NCI-H1436 treated with DMSO at 0.1 percent for 48 hours (cell line): Measurements from ENCODE around the gene ATP9B.

Experiments used
- DNase-seq: peaks from one replicate; lab custom pipeline; 2025; lab: John Stamatoyannopoulos, UW

The ATP9B gene

DNA sequence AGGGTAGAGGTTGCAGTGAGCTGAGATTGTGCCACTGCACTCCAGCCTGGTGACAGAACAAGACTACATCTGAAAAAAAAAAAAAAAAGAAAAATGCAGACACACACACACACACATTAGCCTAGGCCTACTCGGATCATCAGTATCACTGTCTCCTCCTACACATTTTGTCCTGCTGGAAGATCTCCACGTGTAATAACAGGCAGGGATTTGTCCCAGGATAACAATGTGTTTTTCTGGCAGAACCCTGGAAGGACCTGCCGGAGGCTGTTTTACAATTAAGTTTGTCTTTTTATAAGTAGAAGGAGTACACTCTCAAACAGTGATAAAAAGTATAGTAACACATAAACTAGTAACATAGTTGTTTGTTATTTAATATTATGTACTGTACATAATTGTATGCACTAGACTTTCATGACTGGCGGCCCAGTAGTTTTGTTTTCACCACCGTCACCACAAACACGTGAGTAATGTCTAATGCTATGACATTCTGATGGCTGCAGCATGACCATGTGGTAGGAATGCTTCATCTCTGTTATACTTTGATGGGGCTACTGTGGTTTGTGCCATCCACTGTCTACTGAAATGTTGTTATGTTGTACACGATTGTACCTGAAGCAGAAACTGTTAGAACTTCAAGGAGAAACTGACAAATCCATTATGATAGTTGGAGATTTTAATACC is 130.6 kb downstream of the ATP9B start:
- no peak for DNase-seq

DNA sequence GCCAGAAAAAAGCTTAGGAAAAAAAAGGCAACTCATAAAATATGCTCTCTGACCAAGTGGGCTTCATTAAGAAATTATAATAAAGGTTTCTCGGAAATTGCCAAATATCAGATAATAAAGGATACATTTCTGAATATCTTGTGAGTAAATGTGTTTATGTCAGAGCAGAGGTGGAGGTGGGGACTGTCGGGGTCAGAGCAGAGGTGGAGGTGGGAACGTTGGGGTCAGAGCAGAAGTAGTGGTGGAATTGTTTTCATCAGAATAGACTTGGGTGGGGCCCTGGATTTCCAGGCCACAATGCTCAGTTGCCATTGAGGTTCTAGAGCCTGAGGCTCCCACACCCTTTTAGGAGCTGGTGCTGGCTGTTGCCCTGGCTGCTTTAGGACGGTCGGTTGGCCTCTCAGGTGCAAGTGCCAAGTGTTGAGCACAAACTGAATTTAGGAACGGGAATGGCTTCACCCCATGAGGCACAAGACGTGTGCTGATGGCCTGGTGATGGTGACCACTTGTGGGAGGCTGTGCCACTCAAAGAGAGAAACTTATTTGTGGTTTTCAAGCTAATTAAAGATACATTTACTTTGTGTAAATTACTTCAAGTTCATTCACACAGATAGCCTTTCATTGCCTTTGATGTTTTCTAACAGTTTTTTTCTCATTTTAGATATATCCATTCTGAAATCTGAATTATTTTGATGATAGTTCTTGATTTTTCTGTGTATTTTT is 131.5 kb downstream of the ATP9B start:
- no peak for DNase-seq

DNA sequence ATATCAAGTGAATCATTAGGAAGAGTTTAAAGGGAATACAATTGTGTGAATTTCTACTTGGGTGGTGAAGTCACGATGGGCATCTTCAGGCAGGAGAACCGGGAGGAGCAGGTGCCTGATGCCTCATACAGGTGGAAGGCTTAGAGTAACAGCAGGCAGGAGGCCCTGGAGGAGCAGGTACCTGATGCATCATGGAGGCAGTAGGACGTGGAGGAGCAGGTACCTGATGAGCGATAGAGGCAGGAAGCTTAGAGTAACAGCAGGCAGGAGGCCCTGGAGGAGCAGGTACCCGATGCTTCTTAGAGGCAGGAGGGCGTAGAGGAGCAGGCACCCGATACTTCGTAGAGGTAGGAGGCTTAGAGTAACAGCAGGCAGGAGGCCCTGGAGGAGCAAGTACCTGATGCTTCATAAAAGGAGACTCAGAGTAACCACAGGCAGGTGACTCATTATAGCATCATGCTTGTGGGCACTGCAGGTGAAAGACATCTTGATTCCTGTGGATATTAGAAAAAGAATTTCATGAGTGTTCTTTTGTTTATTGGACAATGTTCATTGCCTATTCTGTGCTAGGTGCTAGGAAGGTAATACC is 133.9 kb downstream of the ATP9B start:
- no peak for DNase-seq

DNA sequence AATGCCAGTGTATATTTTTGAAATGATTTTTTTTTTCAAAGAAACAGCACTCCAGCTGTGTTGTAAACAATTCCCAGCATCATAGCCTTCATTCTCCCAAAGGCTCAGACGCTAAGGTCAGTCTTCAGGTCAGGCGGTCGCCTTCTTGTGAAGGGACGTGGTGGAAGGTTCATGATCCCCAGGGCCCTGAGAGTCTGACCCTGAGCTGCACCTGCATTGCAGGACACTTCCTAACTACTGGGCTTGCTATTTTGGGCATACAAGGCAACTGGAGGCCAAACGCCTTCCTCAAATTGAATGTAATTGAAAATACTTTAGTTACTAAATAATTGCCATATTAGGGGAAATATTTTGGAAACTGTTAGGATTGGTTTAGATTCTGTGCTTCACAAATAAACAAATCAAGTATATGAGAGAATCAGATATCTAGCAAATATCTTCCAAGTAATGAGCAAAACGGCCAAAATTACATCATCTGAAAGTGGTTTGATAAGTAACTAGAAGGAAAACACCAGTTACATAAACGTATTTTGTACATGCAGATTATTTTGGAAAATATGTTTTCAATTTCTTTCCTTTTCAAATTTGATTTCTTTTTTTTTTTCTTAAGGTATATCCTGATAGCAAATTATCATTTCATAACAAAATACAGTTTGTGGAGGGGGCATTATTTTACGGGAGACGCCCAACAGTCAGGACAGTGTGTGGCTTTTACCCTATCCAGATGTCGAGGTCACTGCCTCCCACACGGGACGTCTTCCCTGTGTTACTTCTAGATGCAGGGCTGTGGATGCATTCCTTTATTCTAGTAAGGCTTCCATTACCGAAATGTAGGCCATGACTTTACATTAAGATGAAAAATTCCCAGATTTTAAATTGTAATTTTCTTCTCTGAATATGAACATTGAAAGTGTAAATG is 136.0 kb downstream of the ATP9B start:
- DNase-seq = no peak

DNA sequence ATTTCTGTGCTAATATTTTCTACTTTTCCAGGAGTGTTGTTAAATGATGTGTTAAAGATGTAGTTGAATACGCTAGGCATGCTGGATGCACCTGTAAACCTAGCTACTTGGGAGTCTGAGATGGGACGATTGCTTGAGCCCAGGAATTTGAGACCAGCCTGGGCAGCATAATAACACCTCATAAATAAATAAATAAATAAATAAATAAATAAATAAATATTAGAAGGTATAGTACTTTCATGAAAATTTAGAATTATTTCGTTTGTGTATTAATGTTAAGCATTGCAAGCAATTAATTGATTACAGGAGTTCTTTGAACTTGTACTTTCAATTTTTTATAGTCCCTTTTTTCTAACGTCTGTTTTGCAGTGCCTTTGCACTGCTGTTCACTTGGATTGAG is 137.2 kb downstream of the ATP9B start:
- DNase-seq = no peak

DNA sequence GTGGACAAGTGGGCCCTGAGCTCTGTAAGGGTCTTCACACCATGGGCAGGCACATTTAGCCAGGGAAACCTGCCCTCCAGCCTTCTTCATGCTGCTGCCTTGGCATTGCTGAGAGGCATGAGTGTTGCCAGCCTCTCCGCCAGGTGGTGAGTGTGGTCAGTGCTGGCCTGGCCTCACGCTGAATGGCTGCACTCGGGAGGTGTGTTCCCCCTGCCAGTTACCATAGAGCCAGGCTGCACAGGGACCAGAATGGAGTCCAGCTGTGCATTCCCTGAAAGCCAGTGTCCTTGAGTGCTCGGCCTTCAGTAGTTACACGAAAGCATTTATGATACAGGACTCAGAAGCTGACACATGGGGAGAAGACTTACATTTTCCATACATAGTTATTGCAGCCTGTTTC is 139.7 kb downstream of the ATP9B start:
- no peak for DNase-seq

DNA sequence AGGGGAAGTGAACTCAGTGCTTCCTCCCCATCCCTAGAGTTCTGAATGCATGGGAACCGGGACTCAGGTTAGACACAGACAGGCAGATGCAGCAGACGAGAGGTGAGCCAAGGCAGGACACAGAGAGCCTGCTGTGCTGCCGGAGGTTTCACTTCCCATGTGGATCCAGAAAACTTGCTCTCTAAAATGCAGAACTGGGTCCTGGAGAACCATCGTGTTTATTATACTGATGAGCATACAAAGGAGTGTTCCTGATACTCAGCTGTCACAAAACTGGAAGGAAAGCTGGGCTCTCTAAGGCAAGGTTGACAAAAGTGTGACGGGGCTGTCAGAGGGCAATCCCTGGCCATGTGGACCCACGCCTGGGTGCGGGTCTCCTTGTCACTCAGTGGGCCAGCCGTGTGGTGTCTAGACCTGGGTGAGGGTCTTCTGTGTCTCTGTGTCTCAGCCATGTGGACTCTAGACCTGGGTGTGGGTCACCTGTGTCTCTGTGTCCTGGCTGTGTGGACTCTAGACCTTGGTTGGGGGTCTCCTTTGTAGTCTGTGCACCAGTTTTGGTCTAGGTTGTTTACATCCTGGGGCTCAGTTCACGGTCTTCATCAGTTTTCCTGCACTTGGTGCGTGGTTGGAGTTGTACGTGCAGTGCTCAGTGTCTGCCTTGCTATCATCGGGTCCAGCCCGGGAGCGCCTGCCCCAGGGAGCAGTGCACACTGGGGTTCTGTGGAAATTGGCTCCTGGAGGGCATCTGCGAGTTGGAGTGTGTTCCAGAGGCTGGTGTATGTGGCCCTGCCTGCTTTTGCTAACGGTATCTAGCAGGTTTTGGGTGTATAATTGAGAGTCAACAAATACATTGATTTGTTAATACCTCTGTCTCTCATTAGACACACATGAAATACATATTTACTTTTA is 141.1 kb downstream of the ATP9B start:
- DNase-seq = no peak

DNA sequence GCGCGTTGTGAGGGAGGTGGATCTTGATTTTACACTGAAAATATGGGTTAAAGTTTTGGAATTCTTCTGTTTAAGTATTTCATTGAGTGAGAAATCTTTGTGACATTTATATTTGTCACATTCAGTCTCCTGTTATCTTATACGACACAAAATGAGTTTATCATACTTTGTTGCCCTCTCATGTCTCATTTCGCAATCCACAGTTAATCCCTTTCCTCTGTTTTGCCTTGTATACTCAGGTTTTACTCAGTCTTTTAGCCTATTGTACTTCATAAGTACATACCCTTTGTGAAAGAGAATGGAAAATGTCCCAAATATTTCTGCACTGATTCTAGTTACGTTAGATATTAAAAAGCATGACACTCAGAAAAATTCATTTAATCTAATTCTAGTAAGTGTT is 142.7 kb downstream of the ATP9B start:
- DNase-seq = no peak

DNA sequence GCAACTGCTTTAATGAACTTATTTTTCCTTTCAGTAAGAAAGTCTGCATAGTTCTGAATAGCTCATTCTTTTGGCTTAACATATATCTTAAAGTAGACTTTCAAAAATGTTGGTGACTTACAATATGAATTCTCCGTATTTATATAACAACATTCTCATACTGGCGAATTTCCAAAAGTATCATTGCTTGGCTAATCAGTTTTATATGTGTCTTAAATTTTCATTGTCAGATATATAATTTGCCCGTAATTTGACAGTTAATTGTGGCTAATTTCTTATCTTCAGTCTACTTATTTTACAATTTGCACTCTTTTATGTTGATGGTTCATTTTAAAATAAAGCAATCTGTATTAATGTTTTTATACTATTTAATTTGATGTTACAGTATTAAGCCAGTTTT is 144.9 kb downstream of the ATP9B start:
- no peak for DNase-seq

DNA sequence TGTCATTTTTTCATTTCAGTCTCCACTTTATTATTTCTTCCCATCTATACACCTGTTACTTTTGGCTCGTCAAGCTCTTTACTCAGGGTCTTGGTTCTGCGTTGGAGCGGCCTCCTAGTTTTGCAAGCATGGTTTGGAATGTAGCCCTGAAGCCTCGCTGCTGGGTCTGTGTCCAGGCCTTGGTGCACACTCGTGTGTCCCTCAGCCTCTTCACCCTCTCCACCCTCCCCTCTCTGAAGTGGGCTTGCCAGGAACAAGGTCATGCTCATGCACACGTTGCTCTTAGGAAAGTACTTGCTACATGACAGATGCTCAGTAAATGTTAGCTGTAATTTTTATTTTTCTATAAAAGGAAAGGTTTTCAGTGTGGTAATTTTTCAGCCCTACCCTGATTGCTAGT is 147.0 kb downstream of the ATP9B start:
- DNase-seq = no peak

DNA sequence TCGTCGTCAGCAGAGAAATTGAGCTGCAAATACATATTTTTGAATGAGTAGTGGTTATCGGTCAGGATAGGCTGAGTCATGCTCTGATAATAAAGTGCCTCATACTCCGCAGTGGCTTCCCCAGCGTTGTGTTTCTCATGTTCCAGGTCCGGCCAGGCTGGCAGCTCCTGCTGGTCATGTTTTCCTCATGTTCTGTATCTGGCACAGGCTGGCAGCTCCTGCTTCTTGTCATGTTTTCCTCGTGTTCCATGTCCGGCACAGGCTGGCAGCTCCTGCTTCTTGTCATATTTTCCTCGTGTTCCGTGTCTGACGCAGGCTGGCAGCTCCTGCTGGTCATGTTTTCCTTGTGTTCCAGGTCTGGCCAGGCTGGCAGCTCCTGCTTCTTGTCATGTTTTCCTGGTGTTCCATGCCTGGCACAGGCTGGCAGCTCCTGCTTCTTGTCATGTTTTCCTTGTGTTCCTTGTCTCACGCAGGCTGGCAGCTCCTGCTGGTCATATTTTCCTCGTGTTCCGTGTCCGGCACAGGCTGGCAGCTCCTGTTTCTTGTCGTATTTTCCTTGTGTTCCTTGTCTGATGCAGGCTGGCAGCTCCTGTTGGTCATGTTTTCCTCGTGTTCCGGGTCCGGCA is 148.9 kb downstream of the ATP9B start:
- no peak for DNase-seq

DNA sequence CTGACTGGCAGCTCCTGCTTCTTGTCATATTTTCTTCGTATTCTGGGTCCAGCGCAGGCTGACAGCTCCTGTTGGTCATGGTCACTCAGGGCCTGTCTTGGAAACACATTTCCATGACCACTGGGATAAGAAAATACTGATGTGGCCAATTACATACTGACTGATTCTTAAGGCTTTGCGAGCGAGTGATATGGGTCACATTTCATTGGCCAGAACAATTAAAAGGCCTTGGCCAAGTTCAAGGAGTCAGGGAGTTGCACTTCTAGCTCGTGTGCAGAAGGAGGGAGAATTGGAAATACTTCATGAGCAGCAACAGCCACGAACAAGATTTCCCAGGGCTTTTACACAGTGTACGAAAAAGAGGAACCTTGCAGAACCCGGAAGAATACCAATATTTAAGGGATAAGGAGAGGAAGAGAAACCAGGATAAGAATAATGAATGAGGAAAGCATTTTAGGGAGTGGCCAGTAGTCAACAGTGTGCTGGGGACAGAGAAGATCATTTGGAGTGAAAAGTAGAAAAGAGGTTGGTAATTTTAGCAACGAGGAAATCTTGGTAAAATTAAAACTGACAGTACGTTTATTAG is 149.5 kb downstream of the ATP9B start:
- no peak for DNase-seq

DNA sequence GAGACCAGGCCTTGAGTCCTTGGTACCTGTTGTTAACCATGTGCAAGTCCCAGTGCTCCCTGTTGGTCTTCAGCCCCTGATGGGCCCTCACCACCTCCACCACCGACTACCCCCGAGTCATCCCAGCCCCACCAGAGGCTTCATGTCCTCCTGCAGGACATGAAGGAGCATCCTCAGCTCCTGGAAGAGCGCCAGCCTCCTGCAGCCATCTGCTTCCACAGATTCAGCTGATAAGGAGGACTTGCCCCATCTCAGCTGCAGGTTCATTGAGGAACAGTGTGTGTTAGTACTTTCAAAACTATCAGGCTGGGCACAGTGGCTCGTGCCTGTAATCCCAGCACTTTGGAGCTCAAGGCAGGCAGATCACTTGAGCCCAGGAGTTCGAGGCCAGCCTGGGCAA is 151.9 kb downstream of the ATP9B start:
- DNase-seq = no peak

DNA sequence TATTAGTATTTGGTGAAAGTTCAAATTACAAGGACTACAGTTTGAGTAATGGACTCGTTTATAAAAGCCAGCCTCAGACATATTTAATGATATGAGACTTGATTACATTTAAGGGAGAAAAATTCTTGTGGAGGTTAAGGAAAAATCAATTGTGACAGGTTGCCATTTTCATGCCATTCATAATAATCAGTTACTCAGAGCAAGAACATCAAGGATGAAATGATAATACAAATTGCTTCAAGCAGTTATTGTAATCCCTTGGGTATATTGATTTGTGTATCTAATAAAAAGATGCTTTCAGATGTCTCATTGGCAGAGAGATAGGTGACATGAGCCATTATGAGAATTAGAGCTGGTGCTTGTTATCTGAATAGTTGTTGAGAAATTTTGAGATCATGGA is 153.6 kb downstream of the ATP9B start:
- DNase-seq = no peak

DNA sequence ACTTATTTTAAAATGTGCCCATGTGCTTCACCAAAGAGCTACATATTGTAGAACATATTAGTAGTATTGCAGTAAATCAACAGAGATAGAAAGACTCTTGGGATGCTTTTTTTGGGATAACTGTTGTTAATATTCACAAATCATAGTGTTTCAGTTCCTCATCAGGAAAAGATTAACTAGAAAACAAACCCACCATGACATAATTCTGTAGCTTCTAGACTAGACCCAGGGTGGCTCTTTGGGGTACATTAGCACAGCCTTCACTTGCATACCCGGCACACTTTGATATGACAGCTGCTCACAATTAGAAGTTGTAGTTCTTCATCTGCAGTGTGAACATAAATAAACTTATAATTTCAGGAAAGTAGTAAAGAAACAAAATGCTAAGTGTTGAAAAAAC is 154.2 kb downstream of the ATP9B start:
- DNase-seq = no peak

DNA sequence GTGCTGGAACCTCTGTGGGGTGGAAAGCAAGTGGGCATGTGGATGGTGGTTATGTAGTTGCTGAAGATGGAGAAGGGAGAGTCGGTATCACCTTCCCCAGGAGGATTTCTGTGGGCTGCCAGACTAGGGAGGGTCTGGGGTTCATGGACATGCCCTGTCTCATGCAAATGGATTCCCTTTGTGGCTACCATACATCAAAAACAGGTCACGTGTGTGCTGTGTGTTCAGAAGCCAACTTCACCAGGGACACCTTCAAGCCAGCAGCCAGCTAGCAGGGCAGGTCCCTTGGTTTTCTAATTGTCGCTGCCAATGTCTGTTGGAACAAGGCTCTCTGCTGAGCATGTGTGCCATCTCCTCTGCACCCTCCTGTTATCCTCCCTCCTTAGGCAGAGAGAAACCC is 155.2 kb downstream of the ATP9B start:
- DNase-seq = no peak

DNA sequence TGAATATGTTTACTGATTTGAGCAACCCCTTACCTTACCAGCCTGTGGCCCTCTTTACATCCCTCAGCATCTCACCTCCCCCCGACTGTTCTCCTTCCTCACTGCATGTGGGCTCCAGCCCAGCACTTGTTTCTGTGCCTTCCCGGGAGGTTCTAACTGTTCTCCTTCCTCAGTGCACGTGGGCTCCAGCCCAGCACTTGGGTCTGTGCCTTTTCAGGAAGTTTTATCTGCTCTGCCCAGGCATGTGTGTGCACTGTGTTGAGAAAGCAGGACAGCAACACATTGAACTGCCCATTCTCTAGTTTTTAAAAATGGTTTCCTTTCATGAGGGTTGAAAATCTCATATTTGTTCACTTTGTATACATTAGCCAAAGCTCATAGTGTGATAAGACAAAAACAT is 158.4 kb downstream of the ATP9B start:
- no peak for DNase-seq

DNA sequence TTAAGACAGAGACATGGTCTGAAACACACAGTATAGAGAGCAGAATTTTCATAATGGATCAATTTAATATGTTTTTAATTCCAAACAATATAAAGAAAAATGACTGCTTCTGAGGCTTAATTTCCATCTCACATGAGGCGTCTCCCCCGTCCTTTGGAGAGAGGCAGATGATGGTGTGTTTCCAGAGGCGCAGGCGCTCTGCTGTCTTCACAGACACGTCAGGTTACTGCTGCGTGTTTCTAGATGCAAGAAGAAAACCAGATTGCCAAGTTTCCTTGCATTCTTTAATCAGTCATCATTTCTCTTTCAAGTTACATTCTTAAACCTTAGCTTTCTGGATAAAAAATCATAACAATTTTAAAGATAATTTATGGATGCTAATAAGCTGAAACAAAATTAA is 160.2 kb downstream of the ATP9B start:
- no peak for DNase-seq

DNA sequence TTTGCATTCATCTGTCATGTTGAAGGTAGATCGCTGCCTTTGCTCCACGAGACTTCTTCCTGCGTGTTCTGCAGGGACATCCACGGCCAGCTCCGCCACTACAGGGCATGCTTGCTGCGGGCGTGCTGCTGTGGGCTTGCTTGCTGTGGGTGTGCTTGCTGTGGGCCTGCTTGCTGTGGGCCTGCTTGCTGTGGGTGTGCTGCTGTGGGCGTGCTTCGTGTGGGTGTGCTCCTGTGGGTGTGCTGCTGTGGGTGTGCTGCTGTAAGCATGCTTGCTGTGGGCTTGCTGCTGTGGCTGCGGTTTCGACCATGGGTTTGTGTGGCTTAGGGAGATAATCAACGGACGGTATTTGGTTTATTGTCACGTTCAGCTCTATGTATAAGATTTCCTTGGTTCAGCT is 165.2 kb downstream of the ATP9B start:
- no peak for DNase-seq

DNA sequence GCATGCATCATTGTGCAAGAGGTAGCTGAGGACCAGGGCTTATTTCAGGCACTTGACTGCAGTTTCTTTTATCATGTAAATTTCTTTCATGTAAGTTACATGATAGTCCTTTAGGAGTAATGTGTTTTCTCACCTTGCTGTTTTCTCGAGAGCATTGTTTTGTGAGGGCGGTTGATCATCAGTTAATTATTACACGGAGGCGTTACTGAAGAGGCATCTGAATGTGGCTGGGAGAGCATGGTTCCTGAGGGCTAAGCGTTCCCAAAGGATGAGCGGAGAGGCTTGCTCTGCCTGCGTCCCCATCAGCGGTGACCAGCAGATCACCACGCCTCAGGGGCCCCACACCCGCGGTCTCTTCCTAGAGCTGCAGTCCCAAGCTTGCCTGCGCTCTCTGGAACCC is 170.4 kb downstream of the ATP9B start:
- no peak for DNase-seq

DNA sequence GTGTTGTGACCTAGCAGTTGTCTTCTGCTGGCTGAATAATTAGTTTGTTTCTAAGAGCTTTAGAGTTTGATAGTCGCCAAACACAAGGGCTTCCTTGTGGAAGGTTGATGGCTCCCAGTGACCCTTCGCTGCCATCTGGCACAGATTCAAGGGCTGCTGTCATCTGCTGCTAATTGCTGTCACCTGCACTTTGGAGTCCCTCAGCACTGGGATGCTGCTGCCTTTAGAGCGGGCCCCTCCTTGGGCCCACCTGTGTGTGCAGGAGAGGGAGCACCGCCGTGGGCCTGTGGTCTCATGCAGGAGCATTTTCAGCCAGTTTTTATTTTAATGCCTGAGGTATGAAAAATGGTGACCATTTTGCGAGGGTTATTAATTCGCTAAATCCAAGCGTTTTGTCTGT is 172.6 kb downstream of the ATP9B start:
- no peak for DNase-seq
